HG03159 (cell line): ENCODE results near the gene ERICH2.

Experiments used
- ATAC-seq: cut with Tn5 transposase; IDR thresholded peaks from one replicate; pipeline ENCODE4 v1.9.1; 2021; ENCODE audit warnings: mild to moderate bottlenecking, moderate library complexity; ENCODE audit not compliant: unreplicated experiment

The ERICH2 gene

GRCh38 chr2:170761572-170761971 is 8.6 kb upstream of the ERICH2 start:
- ATAC-seq: no peak

- no peak for ATAC-seq
Measured at GRCh38 chr2:170762760-170763159, 7.4 kb upstream of the ERICH2 start.

- no peak for ATAC-seq
Measured at GRCh38 chr2:170763232-170763631, 6.9 kb upstream of the ERICH2 start.

GRCh38 chr2:170764880-170765261 is 5.3 kb upstream of the ERICH2 start:
- ATAC-seq: no peak

- no peak for ATAC-seq
Measured at GRCh38 chr2:170766693-170767092, 3.5 kb upstream of the ERICH2 start.

- peak; percentile 75 for ATAC-seq
Measured at GRCh38 chr2:170770606-170771420, 635 bp downstream of the ERICH2 start.

GRCh38 chr2:170771421-170771937 is 1.3 kb downstream of the ERICH2 start:
- ATAC-seq: no peak

GRCh38 chr2:170772295-170772694 is 2.1 kb downstream of the ERICH2 start:
- no peak for ATAC-seq

- ATAC-seq: no peak
Measured at GRCh38 chr2:170774074-170774473, 3.9 kb downstream of the ERICH2 start.

GRCh38 chr2:170778900-170779299 is 8.7 kb downstream of the ERICH2 start:
- no peak for ATAC-seq

GRCh38 chr2:170779304-170779703 is 9.1 kb downstream of the ERICH2 start:
- ATAC-seq: no peak

- no peak for ATAC-seq
Measured at GRCh38 chr2:170782673-170783072, 12.5 kb downstream of the ERICH2 start.

GRCh38 chr2:170783549-170783948 is 13.4 kb downstream of the ERICH2 start:
- ATAC-seq: no peak

- no peak for ATAC-seq
Measured at GRCh38 chr2:170798996-170799395, 28.8 kb downstream of the ERICH2 start.

- ATAC-seq: no peak
Measured at GRCh38 chr2:170806548-170806947, 36.4 kb downstream of the ERICH2 start.

- no peak for ATAC-seq
Measured at GRCh38 chr2:170812710-170813600, 42.8 kb downstream of the ERICH2 start.

- ATAC-seq: no peak
Measured at GRCh38 chr2:170813611-170814532, 43.7 kb downstream of the ERICH2 start.

- ATAC-seq: no peak
Measured at GRCh38 chr2:170814533-170815230, 44.5 kb downstream of the ERICH2 start.

GRCh38 chr2:170815311-170815710 is 45.1 kb downstream of the ERICH2 start:
- ATAC-seq: no peak
